Measurements from ENCODE around the gene SAMD5. TPM values are rescaled to one million over a fixed set of nuclear protein-coding genes. Genes with fewer than 3 reads are reported as not detected.
"Not testable (repeated sequence)": the region's sequence is repeated elsewhere in the genome, so short reads cannot be mapped to it uniquely, and the experiment has no call there.

SAMD5 gene
- total RNA-seq, 1 donor from 2014 or later = 0.05 TPM

- intact Hi-C loops (cut with micrococcal nuclease) = no loop called here
- Mint-ChIP-seq H3K27me3 (ENCODE audit: insufficient read depth) (peaks cover 13% of the 10 kb centered on the region), H3K4me3 (no peak overlapping the region), H3K4me1 (ENCODE audit: low read depth) (no peaks in the 10 kb centered on the region), H3K27ac (no peak overlapping the region), H3K36me3 (ENCODE audit: low read depth) (no peaks in the 10 kb centered on the region), H3K9me3 (no peaks in the 10 kb centered on the region)
- no peak for DNase-seq (ENCODE audit: low spot score)
Observed at GRCh38 chr6:147534116-147534860, 25.8 kb downstream of the SAMD5 start.

- Mint-ChIP-seq H3K27me3 (ENCODE audit: insufficient read depth) (no peaks in the 10 kb centered on the region), H3K36me3 (ENCODE audit: low read depth) (no peaks in the 10 kb centered on the region), H3K9me3 (no peaks in the 10 kb centered on the region), H3K27ac (no peak overlapping the region), H3K4me3 (no peak overlapping the region), H3K4me1 (ENCODE audit: low read depth) (no peaks in the 10 kb centered on the region)
- DNase-seq (ENCODE audit: low spot score) = no peak
- intact Hi-C loops (cut with micrococcal nuclease) = no loop called here
Observed at GRCh38 chr6:147538821-147539220, 30.3 kb downstream of the SAMD5 start.

DNA sequence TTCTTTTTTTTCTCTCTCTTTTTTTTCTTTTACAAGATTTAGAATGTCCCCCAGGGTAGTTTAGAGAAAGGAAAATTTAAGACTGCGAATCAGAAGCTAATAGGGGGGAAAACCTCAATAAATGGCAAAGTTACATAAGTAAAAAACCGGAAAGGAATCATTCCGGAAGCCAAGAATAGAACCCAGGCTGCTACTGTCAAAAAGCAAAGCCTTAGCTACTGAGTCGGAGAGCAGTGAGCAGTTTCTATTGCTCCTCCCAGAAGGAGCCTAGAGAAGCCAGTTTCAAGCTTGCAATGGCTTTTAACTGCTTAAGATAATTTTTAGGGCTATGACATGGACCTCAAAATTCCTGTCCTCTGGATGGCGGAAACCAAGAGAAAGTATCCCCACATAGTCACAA lies 31.6 kb downstream of the SAMD5 start:
- intact Hi-C loops (cut with micrococcal nuclease) = no loop called here
- Mint-ChIP-seq H3K4me1 (ENCODE audit: low read depth) (no peaks in the 10 kb centered on the region), H3K36me3 (ENCODE audit: low read depth) (no peaks in the 10 kb centered on the region), H3K4me3 (no peak overlapping the region), H3K9me3 (no peaks in the 10 kb centered on the region), H3K27me3 (ENCODE audit: insufficient read depth) (no peaks in the 10 kb centered on the region), H3K27ac (no peak overlapping the region)
- DNase-seq (ENCODE audit: low spot score) = no peak

DNA sequence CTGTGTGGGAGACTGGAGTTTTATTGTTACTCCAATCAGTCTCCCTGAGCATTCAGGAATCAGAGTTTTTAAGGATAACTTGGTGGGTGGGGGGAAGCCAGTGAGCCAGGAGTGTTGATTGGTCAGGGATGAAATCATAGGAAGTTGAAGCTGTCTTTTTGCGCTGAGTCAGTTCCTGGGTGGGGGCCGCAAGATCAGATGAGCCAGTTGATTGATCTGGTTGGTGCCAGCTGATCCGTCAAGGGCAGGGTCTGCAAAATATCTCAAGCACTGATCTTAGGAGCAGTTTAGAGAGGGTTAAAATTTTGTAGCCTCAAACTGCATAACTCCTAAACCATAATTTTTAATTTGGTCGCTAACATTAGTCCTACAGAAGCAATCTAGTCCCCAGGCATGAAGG lies 33.9 kb downstream of the SAMD5 start:
- H3K27ac Mint-ChIP-seq; intact Hi-C loops (cut with micrococcal nuclease); H3K4me1 Mint-ChIP-seq (ENCODE audit: low read depth); H3K4me3 Mint-ChIP-seq; H3K27me3 Mint-ChIP-seq (ENCODE audit: insufficient read depth); H3K9me3 Mint-ChIP-seq; H3K36me3 Mint-ChIP-seq (ENCODE audit: low read depth); DNase-seq (ENCODE audit: low spot score): not testable (repeated sequence)

GRCh38 chr6:147544420-147544819 lies 35.9 kb downstream of the SAMD5 start:
- Mint-ChIP-seq H3K27ac (no peak overlapping the region), H3K4me1 (ENCODE audit: low read depth) (no peaks in the 10 kb centered on the region), H3K4me3 (no peak overlapping the region), H3K9me3 (no peaks in the 10 kb centered on the region), H3K36me3 (ENCODE audit: low read depth) (no peaks in the 10 kb centered on the region), H3K27me3 (ENCODE audit: insufficient read depth) (no peaks in the 10 kb centered on the region)
- DNase-seq (ENCODE audit: low spot score) = no peak
- intact Hi-C loops (cut with micrococcal nuclease) = no loop called here

GRCh38 chr6:147546501-147547368 lies 38.2 kb downstream of the SAMD5 start:
- Mint-ChIP-seq H3K4me3 (no peak overlapping the region), H3K4me1 (ENCODE audit: low read depth) (no peaks in the 10 kb centered on the region), H3K27ac (no peak overlapping the region), H3K36me3 (ENCODE audit: low read depth) (no peaks in the 10 kb centered on the region), H3K27me3 (ENCODE audit: insufficient read depth) (no peaks in the 10 kb centered on the region), H3K9me3 (no peaks in the 10 kb centered on the region)
- DNase-seq (ENCODE audit: low spot score) = no peak
- intact Hi-C loops (cut with micrococcal nuclease) = no loop called here

- intact Hi-C loops (cut with micrococcal nuclease) = no loop called here
- H3K9me3 Mint-ChIP-seq = no peaks in the 10 kb centered on the region
- H3K4me1 Mint-ChIP-seq (ENCODE audit: low read depth) = no peaks in the 10 kb centered on the region
- no peak for DNase-seq (ENCODE audit: low spot score)
- H3K4me3 Mint-ChIP-seq = no peak overlapping the region
- no peaks in the 10 kb centered on the region for H3K27me3 Mint-ChIP-seq (ENCODE audit: insufficient read depth)
- H3K36me3 Mint-ChIP-seq (ENCODE audit: low read depth) = no peaks in the 10 kb centered on the region
- no peak overlapping the region for H3K27ac Mint-ChIP-seq
Observed at GRCh38 chr6:147547369-147547902, 38.9 kb downstream of the SAMD5 start.

DNA sequence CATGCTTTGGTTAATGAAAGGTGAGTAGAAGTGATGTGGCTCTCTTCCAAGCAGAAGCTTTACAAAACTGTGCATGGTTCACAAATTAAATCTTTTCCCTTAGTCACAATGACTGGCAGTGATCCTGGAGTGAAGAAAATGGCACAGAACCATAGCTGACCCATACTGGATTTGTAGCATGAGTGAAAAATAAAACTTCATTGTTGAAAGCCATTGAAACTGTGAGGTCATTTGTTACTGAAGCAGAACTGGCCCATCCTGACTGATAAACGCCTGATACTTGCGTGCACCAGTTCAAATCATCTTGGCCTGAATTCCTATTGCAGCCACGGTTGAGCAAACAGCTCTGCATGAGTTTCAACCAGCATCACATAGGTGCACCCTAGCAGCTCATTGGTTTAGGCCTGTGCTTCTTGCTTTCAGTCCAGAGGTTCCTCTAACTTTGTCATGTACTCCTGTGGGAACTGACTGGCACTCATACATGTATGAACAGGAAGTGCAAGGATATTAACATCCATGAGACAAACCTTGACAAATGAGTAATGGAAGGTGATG lies 40.5 kb downstream of the SAMD5 start:
- Mint-ChIP-seq H3K4me1 (ENCODE audit: low read depth) (no peaks in the 10 kb centered on the region), H3K4me3 (no peak overlapping the region), H3K27me3 (ENCODE audit: insufficient read depth) (no peaks in the 10 kb centered on the region), H3K9me3 (no peaks in the 10 kb centered on the region), H3K36me3 (ENCODE audit: low read depth) (no peaks in the 10 kb centered on the region), H3K27ac (no peak overlapping the region)
- no peak for DNase-seq (ENCODE audit: low spot score)
- intact Hi-C loops (cut with micrococcal nuclease) = no loop called here

- H3K4me3 Mint-ChIP-seq = no peak overlapping the region
- H3K27me3 Mint-ChIP-seq (ENCODE audit: insufficient read depth) = no peaks in the 10 kb centered on the region
- H3K27ac Mint-ChIP-seq = no peak overlapping the region
- intact Hi-C loops (cut with micrococcal nuclease) = no loop called here
- H3K9me3 Mint-ChIP-seq = no peaks in the 10 kb centered on the region
- no peaks in the 10 kb centered on the region for H3K4me1 Mint-ChIP-seq (ENCODE audit: low read depth)
- DNase-seq (ENCODE audit: low spot score) = no peak
- no peaks in the 10 kb centered on the region for H3K36me3 Mint-ChIP-seq (ENCODE audit: low read depth)
Observed at GRCh38 chr6:147549531-147549930, 41.0 kb downstream of the SAMD5 start.

DNA sequence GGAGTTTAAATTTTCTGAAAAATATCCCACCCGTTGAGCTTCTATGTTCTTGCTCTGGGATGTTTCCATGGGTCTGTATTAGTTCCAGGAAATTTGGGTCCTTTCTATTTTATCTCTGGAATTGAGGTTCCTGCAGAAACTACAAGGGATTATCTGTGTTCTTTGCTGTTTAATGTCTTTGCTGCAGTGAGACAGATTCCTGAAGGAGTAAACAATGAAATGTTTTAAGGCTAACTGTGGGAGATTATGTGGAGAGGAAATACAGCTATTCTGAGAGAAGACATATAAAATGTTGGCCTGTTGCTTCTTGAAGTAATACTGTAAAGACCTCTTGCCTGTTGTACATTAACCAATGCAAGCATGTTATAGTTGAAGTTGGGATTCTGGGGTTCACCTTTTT lies 43.5 kb downstream of the SAMD5 start:
- H3K9me3 Mint-ChIP-seq = no peaks in the 10 kb centered on the region
- H3K36me3 Mint-ChIP-seq (ENCODE audit: low read depth) = no peaks in the 10 kb centered on the region
- H3K27ac Mint-ChIP-seq = no peak overlapping the region
- no peak overlapping the region for H3K4me3 Mint-ChIP-seq
- H3K27me3 Mint-ChIP-seq (ENCODE audit: insufficient read depth) = no peaks in the 10 kb centered on the region
- H3K4me1 Mint-ChIP-seq (ENCODE audit: low read depth) = no peaks in the 10 kb centered on the region
- no peak for DNase-seq (ENCODE audit: low spot score)
- intact Hi-C loops (cut with micrococcal nuclease) = no loop called here

DNA sequence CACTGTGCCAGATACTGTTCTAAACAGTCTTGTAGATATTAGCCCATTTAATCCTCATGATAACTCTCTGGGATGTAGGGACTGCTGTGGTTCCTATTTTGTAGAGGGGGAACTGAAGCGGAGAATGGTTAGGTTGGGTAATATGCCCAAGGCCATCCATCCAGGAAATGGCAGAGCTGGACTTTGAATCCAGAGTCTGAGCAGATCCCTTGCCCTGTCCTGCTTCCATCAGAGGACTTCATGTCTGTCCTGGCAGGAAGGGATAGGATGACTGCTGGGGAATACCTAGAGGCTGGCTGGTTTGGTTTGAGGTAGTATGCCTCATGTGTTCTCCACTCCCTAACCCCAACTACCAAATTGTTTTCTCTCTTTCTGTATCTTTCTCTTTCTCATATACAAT lies 44.6 kb downstream of the SAMD5 start:
- H3K27ac Mint-ChIP-seq = no peak overlapping the region
- H3K4me3 Mint-ChIP-seq = no peak overlapping the region
- H3K4me1 Mint-ChIP-seq (ENCODE audit: low read depth) = no peaks in the 10 kb centered on the region
- peaks cover 2% of the 10 kb centered on the region for H3K27me3 Mint-ChIP-seq (ENCODE audit: insufficient read depth)
- no peaks in the 10 kb centered on the region for H3K9me3 Mint-ChIP-seq
- H3K36me3 Mint-ChIP-seq (ENCODE audit: low read depth) = no peaks in the 10 kb centered on the region
- no peak for DNase-seq (ENCODE audit: low spot score)
- intact Hi-C loops (cut with micrococcal nuclease) = no loop called here

GRCh38 chr6:147554281-147554680 lies 45.8 kb downstream of the SAMD5 start:
- intact Hi-C loops (cut with micrococcal nuclease) = no loop called here
- no peaks in the 10 kb centered on the region for H3K9me3 Mint-ChIP-seq
- no peak overlapping the region for H3K4me3 Mint-ChIP-seq
- no peaks in the 10 kb centered on the region for H3K36me3 Mint-ChIP-seq (ENCODE audit: low read depth)
- no peak for DNase-seq (ENCODE audit: low spot score)
- H3K27ac Mint-ChIP-seq = no peak overlapping the region
- no peaks in the 10 kb centered on the region for H3K4me1 Mint-ChIP-seq (ENCODE audit: low read depth)
- H3K27me3 Mint-ChIP-seq (ENCODE audit: insufficient read depth) = peaks cover 2% of the 10 kb centered on the region

GRCh38 chr6:147559006-147559405 lies 50.5 kb downstream of the SAMD5 start:
- H3K4me3 Mint-ChIP-seq = no peak overlapping the region
- no peak overlapping the region for H3K27ac Mint-ChIP-seq
- no peaks in the 10 kb centered on the region for H3K36me3 Mint-ChIP-seq (ENCODE audit: low read depth)
- intact Hi-C loops (cut with micrococcal nuclease) = no loop called here
- H3K9me3 Mint-ChIP-seq = no peaks in the 10 kb centered on the region
- no peaks in the 10 kb centered on the region for H3K4me1 Mint-ChIP-seq (ENCODE audit: low read depth)
- H3K27me3 Mint-ChIP-seq (ENCODE audit: insufficient read depth) = peaks cover 2% of the 10 kb centered on the region
- no peak for DNase-seq (ENCODE audit: low spot score)

Measured in activated T-helper 1 cell treated with anti-CD3 and anti-CD28 coated beads, Interleukin-12 subunit alpha, Interleukin-12 subunit beta, Interleukin-2, Interleukin-4 antibody, amounts not matched to agents 30 ng/mL and 10 ng/mL and 1 ng/mL, durations not matched to agents 14 hours and 24 hours and 36 hours (primary cell).